Right renal cortex interstitium (tissue), 3 donors: ENCODE measurements around the gene IL18RAP. TPM values are rescaled to one million over a fixed set of nuclear protein-coding genes. Genes with fewer than 3 reads are reported as not detected.

Experiments
- DNase-seq, 3 donors: peaks; one replicate each; pipeline ENCODE4 v3.0.0-alpha.2; 2013; ENCODE audit warnings: low read depth in 3 of 3, low spot score in 2 of 3
- polyA plus RNA-seq, 3 donors: library from polyadenylated mRNA; unstranded; fragments of 120-200 nt; gene quantifications; one replicate each; pipeline ENCODE4 v1.2.1, GENCODE V29; 2013; ENCODE audit not compliant: insufficient read length in 3 of 3

The IL18RAP gene
- polyA plus RNA-seq, 3 donors = 0.22 to 0.44 (median 0.29) TPM

- no peak for DNase-seq
Measured at GRCh38 chr2:102492006-102492405, 69.0 kb downstream of the IL18RAP start.

GRCh38 chr2:102494570-102494969 lies 71.6 kb downstream of the IL18RAP start:
- no peak for DNase-seq

GRCh38 chr2:102498414-102498813 lies 75.5 kb downstream of the IL18RAP start:
- DNase-seq = no peak

GRCh38 chr2:102499558-102499957 lies 76.6 kb downstream of the IL18RAP start:
- no peak for DNase-seq

Other genes starting within 250 kb of the IL18RAP start
- gene IL1RL2, start 236.1 kb upstream of the IL18RAP start, polyA plus RNA-seq = 1 to 10 TPM in 1 of 3 donors, under 1 TPM in 2; 0.83 to 1.1 (median 0.96) TPM
- 1 to 10 TPM in 1 of 3 donors, under 1 TPM in 2; 0.54 to 1.8 (median 0.58) TPM for gene IL1RL1, start 111.6 kb upstream of the IL18RAP start, polyA plus RNA-seq
- gene IL18R1, start 67.4 kb upstream of the IL18RAP start, polyA plus RNA-seq = 1 to 10 TPM; 2.1 to 2.7 (median 2.5) TPM
- 1 to 10 TPM; 6.1 to 8.5 (median 8.1) TPM for gene SLC9A4, start 50.1 kb downstream of the IL18RAP start, polyA plus RNA-seq
- gene SLC9A2, start 196.4 kb downstream of the IL18RAP start, polyA plus RNA-seq = 1 to 10 TPM; 5.7 to 7.4 (median 7.2) TPM